NT2/D1 (cell line): Measurements from ENCODE around the gene CD7.

Experiments used
- DNase-seq: peaks from one replicate; pipeline ENCODE4 v3.0.0-alpha.2; 2011; ENCODE audit warnings: low read depth, low spot score
- H3K27me3 ChIP-seq: 2 replicates; pipeline ENCODE4 v1.6.0; 2011; ENCODE audit warnings: mild to moderate bottlenecking; ENCODE audit not compliant: insufficient read length, insufficient read depth
- H3K36me3 ChIP-seq: 2 replicates; pipeline ENCODE4 v1.6.1; 2011; ENCODE audit warnings: mild to moderate bottlenecking, low read length, mixed read lengths; ENCODE audit not compliant: insufficient read depth, insufficient read length
- H3K4me1 ChIP-seq: 2 replicates; pipeline ENCODE4 v1.5.1; 2011; ENCODE audit not compliant: insufficient read depth, insufficient read length
- H3K4me3 ChIP-seq: 2 replicates; pipeline ENCODE4 v1.5.1; 2011; ENCODE audit warnings: low read depth; ENCODE audit not compliant: insufficient read length
- H3K9ac ChIP-seq: 2 replicates; pipeline ENCODE4 v1.6.0; 2011; ENCODE audit warnings: low read depth; ENCODE audit not compliant: insufficient read length
- H3K9me3 ChIP-seq: 2 replicates; pipeline ENCODE4 v1.5.1; 2011; ENCODE audit warnings: mild to moderate bottlenecking, low read length; ENCODE audit not compliant: insufficient read depth
- SUZ12 ChIP-seq: IDR thresholded peaks from 2 replicates; pipeline ENCODE4 v1.6.1; 2011; ENCODE audit not compliant: insufficient read length, insufficient read depth; ENCODE audit errors: extremely low read depth
- YY1 ChIP-seq: IDR thresholded peaks from 2 replicates; pipeline ENCODE4 v1.6.1; 2011; ENCODE audit not compliant: insufficient read length, insufficient read depth
- ZNF274 ChIP-seq: IDR thresholded peaks from 2 replicates; pipeline ENCODE4 v1.6.1; 2011; ENCODE audit warnings: mild to moderate bottlenecking, low read depth, low read length

CD7 gene

GRCh38 chr17:82357394-82357793 is 40.0 kb upstream of the CD7 start:
- no peak for TF ChIP-seq SUZ12
- no peak for TF ChIP-seq ZNF274
- TF ChIP-seq YY1: no peak
- H3K9ac ChIP-seq: no peak overlapping the region
- no peaks in the 10 kb centered on the region for H3K9me3 ChIP-seq
- H3K4me3 ChIP-seq: no peak overlapping the region
- H3K27me3 ChIP-seq: peaks cover 20% of the 10 kb centered on the region
- peaks cover 15% of the 10 kb centered on the region for H3K4me1 ChIP-seq
- DNase-seq: no peak
- H3K36me3 ChIP-seq: no peaks in the 10 kb centered on the region

GRCh38 chr17:82356845-82357355 is 39.5 kb upstream of the CD7 start:
- H3K9me3 ChIP-seq: no peaks in the 10 kb centered on the region
- no peak for TF ChIP-seq SUZ12
- no peak for TF ChIP-seq YY1
- no peak for TF ChIP-seq ZNF274
- H3K4me3 ChIP-seq: no peak overlapping the region

GRCh38 chr17:82355770-82356427 is 38.5 kb upstream of the CD7 start:
- H3K36me3 ChIP-seq: no peaks in the 10 kb centered on the region
- peaks cover 24% of the 10 kb centered on the region for H3K4me1 ChIP-seq
- TF ChIP-seq ZNF274 (no peak), YY1 (no peak), SUZ12 (no peak)
- H3K27me3 ChIP-seq: peaks cover 14% of the 10 kb centered on the region
- no peak overlapping the region for H3K4me3 ChIP-seq
- H3K9me3 ChIP-seq: no peaks in the 10 kb centered on the region
- no peak for DNase-seq
- no peak overlapping the region for H3K9ac ChIP-seq

More at GRCh38 chr17:82356845-82357355, 39.5 kb upstream of the CD7 start:
- Histone ChIP-seq H3K27me3 (peaks cover 18% of the 10 kb centered on the region), H3K4me1 (peaks cover 19% of the 10 kb centered on the region), H3K36me3 (no peaks in the 10 kb centered on the region), H3K9ac (no peak overlapping the region)
- DNase-seq: no peak

GRCh38 chr17:82354804-82355308 is 37.4 kb upstream of the CD7 start:
- Histone ChIP-seq H3K4me1 (peaks cover 26% of the 10 kb centered on the region), H3K4me3 (no peak overlapping the region), H3K27me3 (peaks cover 14% of the 10 kb centered on the region), H3K9ac (no peak overlapping the region), H3K9me3 (no peaks in the 10 kb centered on the region), H3K36me3 (no peaks in the 10 kb centered on the region)
- no peak for DNase-seq
- TF ChIP-seq YY1 (no peak), ZNF274 (no peak), SUZ12 (no peak)

- Histone ChIP-seq H3K4me1 (peaks cover 24% of the 10 kb centered on the region), H3K9me3 (no peaks in the 10 kb centered on the region), H3K4me3 (no peak overlapping the region), H3K27me3 (peaks cover 6% of the 10 kb centered on the region), H3K36me3 (no peaks in the 10 kb centered on the region), H3K9ac (no peak overlapping the region)
- DNase-seq: no peak
- TF ChIP-seq SUZ12: no peak
- no peak for TF ChIP-seq ZNF274
- no peak for TF ChIP-seq YY1
Measured at GRCh38 chr17:82353484-82353883, 36.1 kb upstream of the CD7 start.

GRCh38 chr17:82351713-82352488 is 34.5 kb upstream of the CD7 start:
- Histone ChIP-seq H3K4me3 (no peak overlapping the region), H3K9me3 (no peaks in the 10 kb centered on the region), H3K4me1 (peaks cover 24% of the 10 kb centered on the region), H3K9ac (peak overlapping the region; percentile 29), H3K36me3 (no peaks in the 10 kb centered on the region), H3K27me3 (peaks cover 3% of the 10 kb centered on the region)
- no peak for TF ChIP-seq ZNF274
- peak; percentile 88 for DNase-seq

- DNase-seq: no peak
- peaks cover 20% of the 10 kb centered on the region for H3K4me1 ChIP-seq
- TF ChIP-seq SUZ12: no peak
- no peaks in the 10 kb centered on the region for H3K9me3 ChIP-seq
- no peak overlapping the region for H3K4me3 ChIP-seq
- peaks cover 3% of the 10 kb centered on the region for H3K27me3 ChIP-seq
- no peaks in the 10 kb centered on the region for H3K36me3 ChIP-seq
- H3K9ac ChIP-seq: no peak overlapping the region
Measured at GRCh38 chr17:82351254-82351712, 33.9 kb upstream of the CD7 start.
